NCI-H1930 (cell line): Measurements from ENCODE around the gene TAAR5.
"Not testable (repeated sequence)": the region's sequence is repeated elsewhere in the genome, so short reads cannot be mapped to it uniquely, and the experiment has no call there.

ENCODE experiments used
- DNase-seq, 2 experiments: peaks; one replicate each; lab custom pipeline; 2025; lab: John Stamatoyannopoulos, UW

The TAAR5 gene

GRCh38 chr6:132570221-132570777 lies 19.2 kb downstream of the TAAR5 start, which contains the start of gene TAAR6:
TSS of gene TAAR6 (plus strand) at chr6:132570322. CDS start at chr6:132570322, 0 bp downstream.
- DNase-seq = no peak

GRCh38 chr6:132569170-132569569 lies 20.4 kb downstream of the TAAR5 start:
- no peak for DNase-seq

- no peak for DNase-seq
Observed at GRCh38 chr6:132568611-132569010, 20.9 kb downstream of the TAAR5 start.

GRCh38 chr6:132567566-132567965 lies 22.0 kb downstream of the TAAR5 start:
- no peak for DNase-seq

GRCh38 chr6:132566404-132566803 lies 23.1 kb downstream of the TAAR5 start:
- no peak for DNase-seq

GRCh38 chr6:132560087-132560486 lies 29.5 kb downstream of the TAAR5 start:
- DNase-seq = not testable (repeated sequence)

GRCh38 chr6:132552372-132552771 lies 37.2 kb downstream of the TAAR5 start, which contains the start of gene TAAR8:
TSS of gene TAAR8 (plus strand) at chr6:132552672. CDS start at chr6:132552693, 21 bp downstream.
- DNase-seq = no peak

GRCh38 chr6:132551214-132551613 lies 38.3 kb downstream of the TAAR5 start:
- DNase-seq = no peak

- DNase-seq = no peak
Observed at GRCh38 chr6:132548746-132549463, 40.6 kb downstream of the TAAR5 start.

GRCh38 chr6:132544826-132545225 lies 44.7 kb downstream of the TAAR5 start:
- no peak for DNase-seq
